HG02884 (cell line): Measurements from ENCODE around the gene PEX10.
"Not testable (repeated sequence)": the region's sequence is repeated elsewhere in the genome, so short reads cannot be mapped to it uniquely, and the experiment has no call there.

Source experiments
- ATAC-seq: cut with Tn5 transposase; IDR thresholded peaks from one replicate; pipeline ENCODE4 v1.9.1; 2021; ENCODE audit warnings: mild to moderate bottlenecking, moderate library complexity; ENCODE audit not compliant: unreplicated experiment

The PEX10 gene

GRCh38 chr1:2443277-2444137 lies 31.1 kb upstream of the PEX10 start:
- ATAC-seq = no peak

GRCh38 chr1:2442661-2443060 lies 30.3 kb upstream of the PEX10 start:
- ATAC-seq = no peak

GRCh38 chr1:2441746-2442145 lies 29.4 kb upstream of the PEX10 start:
- ATAC-seq = no peak

GRCh38 chr1:2440346-2440745 lies 28.0 kb upstream of the PEX10 start:
- not testable (repeated sequence) for ATAC-seq

- ATAC-seq = no peak
These were observed 27.0 kb upstream of the PEX10 start for GRCh38 chr1:2439369-2439768.

GRCh38 chr1:2438641-2439040 lies 26.3 kb upstream of the PEX10 start:
- no peak for ATAC-seq

GRCh38 chr1:2438038-2438437 lies 25.7 kb upstream of the PEX10 start:
- no peak for ATAC-seq

- ATAC-seq = no peak
These were observed 25.3 kb upstream of the PEX10 start for GRCh38 chr1:2437617-2438016.

- ATAC-seq = no peak
These were observed 24.5 kb upstream of the PEX10 start for GRCh38 chr1:2436876-2437275.

- no peak for ATAC-seq
These were observed 23.5 kb upstream of the PEX10 start for GRCh38 chr1:2435746-2436355.

- ATAC-seq = no peak
These were observed 22.7 kb upstream of the PEX10 start for GRCh38 chr1:2435091-2435490.

GRCh38 chr1:2433936-2434655 lies 21.7 kb upstream of the PEX10 start:
- no peak for ATAC-seq

GRCh38 chr1:2433196-2433595 lies 20.8 kb upstream of the PEX10 start:
- ATAC-seq = no peak

GRCh38 chr1:2432441-2432844 lies 20.1 kb upstream of the PEX10 start:
- ATAC-seq = no peak

- ATAC-seq = no peak
These were observed 19.2 kb upstream of the PEX10 start for GRCh38 chr1:2431518-2431917.

GRCh38 chr1:2431103-2431502 lies 18.7 kb upstream of the PEX10 start:
- no peak for ATAC-seq

GRCh38 chr1:2430592-2430973 lies 18.2 kb upstream of the PEX10 start:
- ATAC-seq = no peak

- no peak for ATAC-seq
These were observed 17.6 kb upstream of the PEX10 start for GRCh38 chr1:2429780-2430591.

- ATAC-seq = no peak
These were observed 16.1 kb upstream of the PEX10 start for GRCh38 chr1:2428490-2428889.

GRCh38 chr1:2427976-2428375 lies 15.6 kb upstream of the PEX10 start:
- no peak for ATAC-seq

- no peak for ATAC-seq
These were observed 14.7 kb upstream of the PEX10 start for GRCh38 chr1:2427051-2427450.
